GM06990 (cell line): ENCODE results near the gene CDH3.

Experiments used
- DNase-seq: peaks from one replicate; pipeline ENCODE4 v3.0.0-alpha.2; 2011; ENCODE audit not compliant: insufficient read length; ENCODE audit errors: extremely low read depth
- H3K27me3 ChIP-seq: replicated peaks from 2 replicates; pipeline ENCODE4 v1.6.0; 2011; ENCODE audit warnings: low read length; ENCODE audit not compliant: control insufficient read depth, insufficient read depth
- H3K36me3 ChIP-seq: 2 replicates; pipeline ENCODE4 v1.5.1; 2011; ENCODE audit warnings: low read length; ENCODE audit not compliant: control insufficient read depth, insufficient read depth
- H3K4me3 ChIP-seq: replicated peaks from 2 replicates; pipeline ENCODE4 v1.5.1; 2011; ENCODE audit warnings: low read depth, mild to moderate bottlenecking, control low read depth, low read length
- TF ChIP-seq, protein P1 (sequence below): IDR thresholded peaks from 2 replicates; pipeline ENCODE4 v1.5.1; 2011; ENCODE audit warnings: low read length, control low read depth, mild to moderate bottlenecking, inconsistent platforms; ENCODE audit not compliant: insufficient read depth, poor library complexity, severe bottlenecking

CDH3 gene

GRCh38 chr16:68636064-68636560, 9.0 kb upstream of the CDH3 start:
- no peak for DNase-seq
- Histone ChIP-seq H3K27me3 (no peaks in the 10 kb centered on the region), H3K36me3 (no peaks in the 10 kb centered on the region), H3K4me3 (no peak overlapping the region)
- TF ChIP-seq, protein P1, sequence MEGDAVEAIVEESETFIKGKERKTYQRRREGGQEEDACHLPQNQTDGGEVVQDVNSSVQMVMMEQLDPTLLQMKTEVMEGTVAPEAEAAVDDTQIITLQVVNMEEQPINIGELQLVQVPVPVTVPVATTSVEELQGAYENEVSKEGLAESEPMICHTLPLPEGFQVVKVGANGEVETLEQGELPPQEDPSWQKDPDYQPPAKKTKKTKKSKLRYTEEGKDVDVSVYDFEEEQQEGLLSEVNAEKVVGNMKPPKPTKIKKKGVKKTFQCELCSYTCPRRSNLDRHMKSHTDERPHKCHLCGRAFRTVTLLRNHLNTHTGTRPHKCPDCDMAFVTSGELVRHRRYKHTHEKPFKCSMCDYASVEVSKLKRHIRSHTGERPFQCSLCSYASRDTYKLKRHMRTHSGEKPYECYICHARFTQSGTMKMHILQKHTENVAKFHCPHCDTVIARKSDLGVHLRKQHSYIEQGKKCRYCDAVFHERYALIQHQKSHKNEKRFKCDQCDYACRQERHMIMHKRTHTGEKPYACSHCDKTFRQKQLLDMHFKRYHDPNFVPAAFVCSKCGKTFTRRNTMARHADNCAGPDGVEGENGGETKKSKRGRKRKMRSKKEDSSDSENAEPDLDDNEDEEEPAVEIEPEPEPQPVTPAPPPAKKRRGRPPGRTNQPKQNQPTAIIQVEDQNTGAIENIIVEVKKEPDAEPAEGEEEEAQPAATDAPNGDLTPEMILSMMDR: no peak

GRCh38 chr16:68636818-68637217, 8.3 kb upstream of the CDH3 start:
- TF ChIP-seq, protein P1: no peak
- H3K4me3 ChIP-seq: no peak overlapping the region
- DNase-seq: no peak

GRCh38 chr16:68640972-68641371, 4.1 kb upstream of the CDH3 start:
- DNase-seq: no peak
- Histone ChIP-seq H3K36me3 (no peaks in the 10 kb centered on the region), H3K4me3 (no peak overlapping the region), H3K27me3 (peaks cover 4% of the 10 kb centered on the region)
- TF ChIP-seq, protein P1: no peak

More at GRCh38 chr16:68636818-68637217, 8.3 kb upstream of the CDH3 start:
- H3K36me3 ChIP-seq: no peaks in the 10 kb centered on the region
- no peaks in the 10 kb centered on the region for H3K27me3 ChIP-seq

GRCh38 chr16:68642047-68642435, 3.1 kb upstream of the CDH3 start:
- Histone ChIP-seq H3K36me3 (no peaks in the 10 kb centered on the region), H3K27me3 (peaks cover 4% of the 10 kb centered on the region), H3K4me3 (no peak overlapping the region)
- no peak for DNase-seq
- TF ChIP-seq, protein P1: no peak

DNA sequence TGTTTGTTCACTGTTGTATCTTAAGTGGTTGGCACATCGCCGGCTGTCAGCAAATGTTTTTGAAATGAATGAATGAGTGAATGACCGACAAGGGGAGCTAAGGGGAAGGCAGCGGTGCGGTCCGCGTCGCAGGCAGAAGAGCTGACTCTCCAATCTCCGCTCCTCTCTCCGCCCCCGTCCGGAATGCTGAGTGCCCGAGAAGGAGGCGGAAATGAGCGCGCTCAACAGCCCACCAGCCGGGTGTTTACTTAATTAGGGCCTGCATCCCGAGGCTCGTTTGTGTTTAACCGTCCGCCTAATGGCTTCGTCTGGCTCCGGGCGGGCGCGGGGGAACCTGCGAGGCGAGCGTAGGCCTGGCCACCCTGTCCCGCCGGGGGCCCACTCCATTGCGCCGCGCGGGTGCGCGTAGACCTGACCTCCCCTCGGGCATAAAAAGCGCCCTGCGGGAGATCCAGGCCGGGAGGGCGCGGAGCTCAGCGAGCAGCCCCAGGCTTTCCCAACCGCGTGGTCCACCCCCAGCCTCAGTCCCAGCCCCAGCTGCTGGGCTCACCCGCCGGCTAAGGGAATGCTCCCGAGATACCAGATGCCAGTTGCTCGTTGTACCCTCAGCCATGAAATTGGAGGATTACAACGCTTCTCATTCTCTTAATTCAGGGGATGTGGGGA, 2.5 kb upstream of the CDH3 start:
- H3K36me3 ChIP-seq: no peaks in the 10 kb centered on the region
- TF ChIP-seq, protein P1: no peak
- H3K4me3 ChIP-seq: no peak overlapping the region
- DNase-seq: no peak
- peaks cover 4% of the 10 kb centered on the region for H3K27me3 ChIP-seq
